OCI-LY3 (cell line): Measurements from ENCODE around the gene BAIAP3.

Experiments
- H2AFZ ChIP-seq: fragments of 200-600, 300-600 bp; shearing (Covaris generic); 2 replicates; pipeline ENCODE4 v1.6.0; 2014; ENCODE audit warnings: antibody characterized with exemption, low read depth, low read length
- H3K27ac ChIP-seq: fragments of 200-600, 300-600 bp; sonication (generic); 2 replicates; pipeline ENCODE4 v1.5.1; 2014; ENCODE audit warnings: mild to moderate bottlenecking, low read length, moderate library complexity, mixed read lengths
- H3K27me3 ChIP-seq: fragments of 200-600, 300-600 bp; sonication (generic); 2 replicates; pipeline ENCODE4 v1.6.1; 2014; ENCODE audit warnings: low read depth, low read length, mixed read lengths
- H3K36me3 ChIP-seq: fragments of 200-600, 300-600 bp; sonication (generic); replicated peaks from 2 replicates; pipeline ENCODE3; 2014; ENCODE audit warnings: low read depth, low read length, mixed read lengths
- H3K4me1 ChIP-seq: fragments of 300-600, 200-600 bp; sonication (generic); 2 replicates; pipeline ENCODE4 v1.6.1; 2014; ENCODE audit warnings: low read length, mixed read lengths
- H3K4me2 ChIP-seq: fragments of 200-600, 300-600 bp; sonication (generic); 2 replicates; pipeline ENCODE4 v1.6.1; 2014; ENCODE audit warnings: low read length, mixed read lengths
- H3K4me3 ChIP-seq: fragments of 300-600, 200-600 bp; sonication (generic); 2 replicates; pipeline ENCODE4 v1.5.1; 2014; ENCODE audit warnings: antibody characterized with exemption, mild to moderate bottlenecking, low read length, moderate library complexity
- H3K79me2 ChIP-seq: fragments of 300-600, 200-600 bp; shearing (Covaris generic); 2 replicates; pipeline ENCODE4 v1.6.1; 2014; ENCODE audit warnings: mild to moderate bottlenecking, low read length, mixed read lengths
- H3K9ac ChIP-seq: fragments of 300-600, 200-600 bp; shearing (Covaris generic); 2 replicates; pipeline ENCODE4 v1.6.0; 2014; ENCODE audit warnings: mild to moderate bottlenecking, low read length, moderate library complexity
- H3K9me3 ChIP-seq: fragments of 200-600, 300-600 bp; shearing (Covaris generic); 2 replicates; pipeline ENCODE4 v1.6.1; 2014; ENCODE audit warnings: low read length, mixed read lengths; ENCODE audit not compliant: insufficient read depth
- H4K20me1 ChIP-seq: fragments of 200-600, 300-600 bp; sonication (generic); 2 replicates; pipeline ENCODE4 v1.6.1; 2016; ENCODE audit warnings: low read length, mixed read lengths; ENCODE audit not compliant: insufficient read depth
- EZH2phosphoT487 ChIP-seq: fragments of 200-600 bp; shearing (Covaris generic); IDR thresholded peaks from 2 replicates; pipeline ENCODE4 v1.6.1; 2018; ENCODE audit warnings: antibody characterized with exemption, mixed run types, low read depth
- TF ChIP-seq, protein P1 (sequence below): fragments of 200-600, 300-600 bp; sonication (generic); IDR thresholded peaks from 2 replicates; pipeline ENCODE4 v1.5.1; 2014; ENCODE audit warnings: antibody characterized with exemption, low read length, low read depth

BAIAP3 gene

DNA sequence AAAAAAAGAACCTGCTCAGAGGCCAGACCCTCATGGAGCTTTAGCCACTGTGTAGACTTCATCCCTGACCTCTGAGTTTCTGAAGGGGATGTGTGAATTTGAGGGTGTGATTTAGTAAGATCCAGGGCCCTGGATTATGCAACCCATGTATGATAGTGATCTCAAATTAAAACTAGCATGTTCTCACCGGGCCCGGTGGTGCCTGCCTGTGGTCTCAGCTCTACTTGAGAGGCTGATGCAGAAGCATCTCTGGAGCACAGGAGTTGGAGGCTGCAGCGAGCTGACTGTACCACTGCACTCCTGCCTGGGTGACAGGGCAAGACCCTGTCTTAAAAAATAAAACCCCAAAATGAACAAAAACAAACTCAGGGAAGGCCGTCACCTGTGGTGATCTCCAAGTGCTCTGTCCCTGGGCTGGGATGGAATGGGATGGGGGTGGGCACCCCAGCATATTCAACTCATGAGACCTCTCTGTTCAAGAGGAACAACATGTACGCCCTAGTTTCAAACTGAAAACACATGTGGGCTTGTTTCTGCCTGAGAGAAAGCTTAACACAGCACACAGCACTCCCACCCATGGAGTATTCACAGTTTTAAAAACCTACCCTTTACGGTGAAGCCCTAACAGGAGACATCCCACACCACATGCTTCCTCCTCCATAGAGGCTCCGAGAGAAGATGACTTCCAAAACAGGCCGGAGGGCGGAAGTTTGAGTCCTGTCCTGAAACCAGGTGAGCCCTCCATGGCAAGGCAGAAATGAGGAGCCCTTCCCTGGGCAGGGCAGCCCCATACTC is 48.4 kb downstream of the BAIAP3 start:
- H4K20me1 ChIP-seq: peaks cover 19% of the 10 kb centered on the region
- H3K36me3 ChIP-seq: peaks cover 8% of the 10 kb centered on the region
- H3K27me3 ChIP-seq: no peaks in the 10 kb centered on the region
- H3K9me3 ChIP-seq: no peaks in the 10 kb centered on the region
- H3K79me2 ChIP-seq: peaks cover 26% of the 10 kb centered on the region
- H3K9ac ChIP-seq: no peak overlapping the region
- peaks cover 17% of the 10 kb centered on the region for H3K4me1 ChIP-seq
- no peak for TF ChIP-seq EZH2phosphoT487
- TF ChIP-seq, protein P1, sequence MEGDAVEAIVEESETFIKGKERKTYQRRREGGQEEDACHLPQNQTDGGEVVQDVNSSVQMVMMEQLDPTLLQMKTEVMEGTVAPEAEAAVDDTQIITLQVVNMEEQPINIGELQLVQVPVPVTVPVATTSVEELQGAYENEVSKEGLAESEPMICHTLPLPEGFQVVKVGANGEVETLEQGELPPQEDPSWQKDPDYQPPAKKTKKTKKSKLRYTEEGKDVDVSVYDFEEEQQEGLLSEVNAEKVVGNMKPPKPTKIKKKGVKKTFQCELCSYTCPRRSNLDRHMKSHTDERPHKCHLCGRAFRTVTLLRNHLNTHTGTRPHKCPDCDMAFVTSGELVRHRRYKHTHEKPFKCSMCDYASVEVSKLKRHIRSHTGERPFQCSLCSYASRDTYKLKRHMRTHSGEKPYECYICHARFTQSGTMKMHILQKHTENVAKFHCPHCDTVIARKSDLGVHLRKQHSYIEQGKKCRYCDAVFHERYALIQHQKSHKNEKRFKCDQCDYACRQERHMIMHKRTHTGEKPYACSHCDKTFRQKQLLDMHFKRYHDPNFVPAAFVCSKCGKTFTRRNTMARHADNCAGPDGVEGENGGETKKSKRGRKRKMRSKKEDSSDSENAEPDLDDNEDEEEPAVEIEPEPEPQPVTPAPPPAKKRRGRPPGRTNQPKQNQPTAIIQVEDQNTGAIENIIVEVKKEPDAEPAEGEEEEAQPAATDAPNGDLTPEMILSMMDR: no peak
- no peak overlapping the region for H3K27ac ChIP-seq
- no peak overlapping the region for H3K4me2 ChIP-seq
- no peak overlapping the region for H2AFZ ChIP-seq
- no peak overlapping the region for H3K4me3 ChIP-seq

DNA sequence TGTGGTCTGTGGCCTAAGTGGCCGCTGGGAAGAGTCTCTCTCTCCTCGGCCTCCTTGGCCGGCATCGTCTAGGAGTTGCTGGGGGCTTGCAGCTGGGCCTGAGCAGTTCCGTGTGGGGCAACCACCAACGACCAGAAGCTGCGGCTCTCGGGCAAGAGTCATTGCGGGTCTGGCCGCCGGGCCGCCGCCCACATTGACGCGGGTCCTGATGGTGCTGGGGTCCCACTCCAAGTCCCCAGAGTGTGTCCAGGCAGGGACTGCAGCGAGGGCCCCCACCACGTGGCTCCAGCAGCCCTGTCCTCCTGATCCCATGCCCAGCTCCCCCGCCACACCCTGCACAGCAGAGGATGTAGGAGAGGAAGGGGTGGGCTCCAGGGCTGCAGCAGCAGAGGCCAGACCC is 50.1 kb downstream of the BAIAP3 start:
- Histone ChIP-seq H2AFZ (no peak overlapping the region), H3K9me3 (no peaks in the 10 kb centered on the region), H4K20me1 (peaks cover 6% of the 10 kb centered on the region; the same call in 1 of the 2 replicates), H3K27ac (no peak overlapping the region), H3K27me3 (no peaks in the 10 kb centered on the region), H3K79me2 (peaks cover 9% of the 10 kb centered on the region), H3K36me3 (peaks cover 4% of the 10 kb centered on the region), H3K4me1 (peaks cover 6% of the 10 kb centered on the region; the same call in 1 of the 2 replicates), H3K9ac (no peak overlapping the region), H3K4me3 (no peak overlapping the region), H3K4me2 (no peak overlapping the region)
- no peak for TF ChIP-seq EZH2phosphoT487
- TF ChIP-seq, protein P1: no peak

DNA sequence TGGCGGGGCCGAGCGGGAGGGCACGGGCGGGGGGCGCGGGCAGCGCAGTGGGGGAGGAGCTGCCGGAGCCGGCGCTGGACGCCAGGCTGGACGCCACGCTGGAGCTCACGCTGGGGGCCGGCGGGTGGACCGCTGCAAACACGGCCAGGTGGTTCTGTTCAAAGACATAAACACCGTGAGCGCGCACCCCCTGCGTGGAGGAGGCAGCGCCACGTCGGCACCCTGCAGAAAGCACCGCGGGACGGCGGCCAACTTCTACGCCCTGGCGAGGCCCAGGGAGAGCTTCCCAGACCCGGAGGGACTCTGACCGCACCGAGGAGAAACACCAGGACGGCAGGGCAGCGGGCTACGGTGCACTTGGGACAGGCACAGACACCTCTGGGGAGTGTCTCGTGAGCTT is 51.8 kb downstream of the BAIAP3 start:
- H3K79me2 ChIP-seq: no peaks in the 10 kb centered on the region
- H3K9ac ChIP-seq: no peak overlapping the region

DNA sequence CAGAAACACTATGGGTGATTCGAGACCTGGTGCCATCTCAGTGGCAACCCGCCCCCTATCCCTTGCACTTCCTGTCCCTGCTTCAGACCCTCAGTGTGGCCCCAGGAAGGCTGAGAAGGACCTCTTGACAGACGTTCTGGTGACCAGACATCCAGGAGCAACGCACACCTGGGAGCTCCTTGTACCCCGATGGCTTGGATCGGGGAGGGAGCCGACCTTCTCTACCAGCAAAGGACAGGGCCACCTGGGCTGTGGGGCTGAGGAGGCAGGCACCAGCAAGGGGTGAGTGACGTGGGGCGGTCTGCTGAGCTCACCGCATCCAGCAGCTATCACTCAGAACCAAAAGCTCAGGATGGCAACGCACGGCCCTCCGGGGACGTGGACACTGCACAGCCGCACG is 53.9 kb downstream of the BAIAP3 start:
- Histone ChIP-seq H3K36me3 (peaks cover 4% of the 10 kb centered on the region), H3K4me2 (no peak overlapping the region), H3K27ac (no peak overlapping the region), H3K79me2 (no peaks in the 10 kb centered on the region), H2AFZ (no peak overlapping the region), H3K4me1 (no peaks in the 10 kb centered on the region), H3K9me3 (no peaks in the 10 kb centered on the region), H3K4me3 (no peak overlapping the region), H3K27me3 (no peaks in the 10 kb centered on the region), H3K9ac (no peak overlapping the region), H4K20me1 (no peaks in the 10 kb centered on the region)
- TF ChIP-seq EZH2phosphoT487: no peak
- TF ChIP-seq, protein P1: no peak

More for the DNA sequence above, 51.8 kb downstream of the BAIAP3 start:
- H4K20me1 ChIP-seq: 0 out of 2 replicates have a peak, but pooled peaks cover under 1% of the 10 kb centered on the region
- H3K4me1 ChIP-seq: peaks cover under 1% of the 10 kb centered on the region; the same call in 1 of the 2 replicates
- no peak overlapping the region for H3K4me3 ChIP-seq
- H2AFZ ChIP-seq: no peak overlapping the region
- TF ChIP-seq, protein P1: no peak
- no peak for TF ChIP-seq EZH2phosphoT487
- H3K9me3 ChIP-seq: no peaks in the 10 kb centered on the region
- no peak overlapping the region for H3K27ac ChIP-seq
- H3K4me2 ChIP-seq: no peak overlapping the region
- H3K36me3 ChIP-seq: peaks cover 4% of the 10 kb centered on the region
- H3K27me3 ChIP-seq: no peaks in the 10 kb centered on the region
